NCI-H187 treated with DMSO at 0.1 percent for 48 hours (cell line): ENCODE data around the gene FAM118B.
A peak's percentile ranks its signal among the peaks of the same experiment; 100 is the strongest.

Source experiments
- DNase-seq: peaks from one replicate; lab custom pipeline; 2025; lab: John Stamatoyannopoulos, UW

The FAM118B gene

GRCh38 chr11:126186708-126187529 is 24.7 kb upstream of the FAM118B start:
- DNase-seq, result no peak

DNA sequence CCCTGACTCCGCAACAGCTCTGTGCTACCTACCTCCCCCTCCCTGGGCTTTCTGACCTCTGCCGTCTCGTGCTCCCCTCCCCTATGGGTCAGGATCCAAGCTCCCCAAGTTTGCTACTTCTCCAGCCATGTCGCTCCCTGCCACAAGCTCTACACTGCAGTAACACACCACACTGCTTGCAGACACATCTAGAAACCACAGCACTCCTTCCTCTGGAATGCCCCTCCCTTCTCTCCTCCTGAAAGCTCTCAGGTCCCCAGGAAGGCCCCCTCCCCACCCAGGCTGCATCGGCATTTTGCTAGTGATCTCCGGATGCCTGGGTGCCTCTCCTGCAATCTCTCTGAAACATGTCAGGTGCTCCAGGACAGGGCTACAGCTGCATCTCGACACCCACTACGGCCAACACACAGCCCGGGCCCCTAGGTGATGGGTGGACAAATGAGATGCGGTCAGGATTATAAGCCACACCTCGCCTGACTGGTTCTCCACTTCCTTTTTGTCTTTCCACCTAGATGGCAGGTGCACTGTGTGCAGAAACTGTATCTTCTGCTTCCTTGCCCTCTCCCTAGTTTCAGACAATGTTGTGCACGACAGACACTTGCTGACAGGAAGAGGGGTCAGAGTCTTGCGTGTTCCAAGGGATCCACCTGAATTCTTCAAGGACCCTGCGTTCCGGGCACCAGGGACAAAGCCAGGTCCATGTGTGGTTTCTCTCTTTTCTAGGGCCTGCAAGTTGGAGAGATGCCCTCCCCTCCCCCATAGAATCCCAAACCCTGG is 23.1 kb upstream of the FAM118B start:
- DNase-seq, result no peak

DNA sequence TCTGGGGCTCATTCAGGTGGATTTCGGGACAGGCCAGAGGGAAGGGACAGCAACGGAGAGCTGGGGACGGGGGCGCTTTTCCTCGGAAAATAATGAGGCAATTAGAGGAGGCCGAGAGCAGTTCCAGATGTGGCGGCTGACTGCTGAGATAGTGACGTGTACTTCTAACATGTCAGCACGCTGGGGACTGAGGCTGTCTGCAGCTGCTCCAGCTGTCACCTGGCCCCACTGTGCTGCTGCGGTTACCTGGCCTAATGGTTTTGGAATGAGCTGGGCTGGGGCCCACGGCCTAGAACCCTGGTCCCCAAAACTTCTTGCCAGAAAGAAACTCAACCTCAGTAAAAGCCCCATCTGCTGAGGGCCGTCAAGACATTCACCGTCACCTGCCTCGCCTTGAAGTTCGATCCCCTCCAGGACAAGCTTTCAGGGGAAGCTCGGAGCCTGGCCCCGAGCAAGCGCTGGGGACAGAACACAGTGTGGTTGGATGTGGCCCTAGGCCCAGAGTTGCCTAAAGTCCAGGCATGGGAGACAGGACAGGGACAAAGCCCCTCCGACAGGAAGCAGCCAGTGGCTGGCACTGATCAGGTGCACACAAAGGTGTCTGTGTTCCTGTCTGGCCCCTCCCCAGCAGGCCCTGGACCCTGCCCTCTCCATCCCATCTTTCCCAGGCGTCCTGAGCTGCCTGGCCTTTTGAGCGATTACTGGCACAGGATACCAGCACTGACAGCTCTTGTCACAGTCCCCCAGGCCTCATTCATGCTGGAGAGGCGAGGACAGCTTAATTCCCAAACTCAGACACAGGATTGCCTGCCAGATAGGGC is 22.3 kb upstream of the FAM118B start:
- no peak for DNase-seq

- no peak for DNase-seq
Measured at GRCh38 chr11:126190792-126191191, 20.8 kb upstream of the FAM118B start.

GRCh38 chr11:126191379-126192073 is 20.1 kb upstream of the FAM118B start:
- no peak for DNase-seq

DNA sequence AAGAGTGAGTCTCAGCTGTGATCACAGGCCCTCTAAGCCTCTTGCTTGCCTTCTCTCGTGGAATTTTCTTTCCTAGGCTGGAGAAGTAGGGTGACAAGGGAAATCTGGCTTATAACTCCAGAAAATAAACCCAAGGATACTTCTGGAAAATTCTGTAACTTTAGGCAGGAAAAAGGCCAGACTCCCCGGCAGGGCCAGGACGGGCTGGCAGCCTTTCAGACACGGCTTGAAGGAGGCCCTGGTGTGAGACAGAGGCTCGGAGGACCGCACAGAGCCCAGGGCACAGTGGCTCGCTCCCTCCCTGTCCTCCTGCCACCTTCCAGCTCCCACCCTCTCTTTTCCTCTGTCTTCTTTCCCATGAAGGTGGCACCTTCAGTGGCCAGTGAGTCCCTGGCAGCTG is 19.2 kb upstream of the FAM118B start:
- DNase-seq, result no peak

- no peak for DNase-seq
Measured at GRCh38 chr11:126193038-126193478, 18.5 kb upstream of the FAM118B start.

DNA sequence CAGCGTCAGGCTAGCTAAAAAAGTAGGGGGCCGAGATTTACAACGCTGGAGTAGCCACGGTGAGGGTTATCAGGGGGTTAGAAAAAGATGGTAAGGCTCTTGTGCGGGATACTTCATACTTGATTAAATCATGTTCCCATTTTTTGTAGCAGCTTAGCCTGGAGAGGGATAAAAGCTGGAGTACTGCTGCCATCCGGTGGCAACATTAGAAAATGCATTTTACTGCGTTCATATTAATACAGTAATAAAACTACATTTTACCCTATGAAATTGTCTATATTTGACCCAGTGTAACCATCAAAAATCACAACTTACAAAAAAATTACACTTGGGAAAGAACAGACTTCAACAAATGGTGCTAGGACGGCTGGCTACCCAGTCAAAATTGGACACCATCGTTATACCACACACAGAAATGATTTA is 17.4 kb upstream of the FAM118B start:
- DNase-seq, result peak; percentile 4

DNA sequence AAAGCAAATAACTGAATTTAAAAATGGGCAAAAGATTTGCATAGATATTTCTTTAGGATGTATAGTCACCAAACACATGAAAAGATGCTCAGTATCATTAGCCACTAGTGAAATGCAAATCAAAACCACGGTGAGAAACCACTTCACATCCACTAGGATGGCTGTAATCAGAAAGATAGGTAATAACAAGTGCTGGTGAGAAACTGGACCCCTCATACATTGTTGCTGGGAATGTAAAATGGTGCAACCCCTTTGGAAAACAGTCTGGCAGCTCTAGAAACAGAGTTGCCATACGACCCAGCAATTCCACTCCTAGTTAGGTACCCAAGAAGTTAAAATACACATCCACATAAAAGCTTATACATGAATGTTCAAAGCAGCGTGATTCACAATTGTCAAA is 16.5 kb upstream of the FAM118B start:
- DNase-seq, result no peak

DNA sequence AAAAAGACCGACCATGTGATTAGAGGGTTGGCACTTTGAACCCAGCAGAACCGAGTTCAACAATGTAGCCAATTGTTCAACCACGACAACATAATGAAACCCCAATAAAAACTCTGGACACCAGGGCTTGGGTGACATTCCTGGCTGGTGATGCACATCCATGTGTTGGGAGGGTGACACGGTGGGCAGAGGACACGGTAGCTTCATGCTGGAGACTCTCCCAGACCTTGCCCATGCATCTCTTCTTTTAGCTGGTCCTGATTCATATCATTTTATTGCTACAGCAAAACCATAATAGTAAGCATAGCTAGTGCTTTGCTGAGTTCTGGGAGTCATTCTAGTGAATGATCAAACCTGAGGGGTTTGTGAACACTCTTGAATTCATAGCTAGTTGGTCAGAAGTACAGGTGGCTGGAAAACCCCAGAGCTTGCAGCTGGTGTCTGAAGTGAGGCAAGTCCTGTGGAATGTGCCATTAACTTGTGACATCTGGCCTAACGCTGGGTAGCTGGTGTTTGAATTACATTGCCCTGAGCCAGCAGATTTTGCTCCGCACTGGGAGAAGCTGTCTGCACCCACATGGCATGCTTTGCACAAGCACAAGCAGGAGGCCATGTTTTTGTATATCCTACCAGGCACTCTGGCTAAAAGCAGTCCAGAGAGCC is 14.2 kb upstream of the FAM118B start:
- no peak for DNase-seq

DNA sequence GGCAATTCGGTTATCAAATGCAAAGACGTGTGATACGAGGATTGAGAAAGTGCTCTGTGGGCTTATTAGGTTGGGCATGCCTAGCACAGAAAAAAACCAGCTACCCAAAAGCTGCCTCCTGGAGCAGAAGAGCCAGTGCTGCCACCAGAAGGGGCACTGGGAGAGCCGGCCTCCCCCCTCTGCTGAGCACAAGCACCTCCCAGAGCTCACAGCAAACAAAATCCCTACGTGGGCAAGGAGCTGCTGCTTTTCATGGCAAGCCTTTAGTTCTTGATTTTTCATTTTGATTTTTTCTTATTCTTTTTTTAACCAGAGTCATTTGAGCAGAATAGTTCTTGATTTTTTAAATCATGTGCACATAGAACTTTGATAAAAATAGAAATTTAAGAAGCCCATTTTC is 12.9 kb upstream of the FAM118B start:
- no peak for DNase-seq

DNA sequence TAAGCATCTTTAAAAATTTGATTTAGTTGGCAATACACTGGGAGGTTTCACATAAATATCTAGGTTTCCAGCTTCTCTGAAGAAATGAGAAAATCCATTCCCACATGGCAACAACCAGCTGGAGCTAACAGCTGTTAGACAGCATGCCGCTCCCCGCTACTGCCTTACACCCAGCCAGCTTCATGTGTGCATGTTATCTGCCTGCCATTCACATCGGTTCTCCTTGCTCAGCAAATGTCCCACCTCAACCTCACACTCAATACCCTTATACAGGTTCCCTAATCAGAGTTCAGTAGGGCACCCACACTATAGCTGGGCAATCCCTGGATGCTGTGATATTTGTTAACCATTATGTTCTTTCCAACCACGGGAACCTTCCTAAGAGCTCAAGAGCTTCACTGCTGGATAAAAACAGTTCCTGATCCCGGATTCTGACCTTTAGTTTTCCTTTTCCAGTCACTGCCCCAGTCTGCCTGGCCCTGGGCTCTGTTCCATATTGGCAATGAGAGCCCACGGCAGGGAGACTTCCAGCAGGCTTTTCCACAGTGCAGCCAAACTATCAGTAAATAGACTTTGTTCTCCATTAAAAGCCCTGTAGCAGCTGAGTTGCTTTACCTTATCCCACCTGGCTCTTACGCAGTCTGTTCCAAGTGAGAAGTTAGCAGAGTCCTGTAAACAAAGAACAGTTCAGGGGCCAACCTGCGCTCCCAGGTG is 8.8 kb upstream of the FAM118B start:
- no peak for DNase-seq

- DNase-seq, result no peak
Measured at GRCh38 chr11:126205359-126205758, 6.2 kb upstream of the FAM118B start.

DNA sequence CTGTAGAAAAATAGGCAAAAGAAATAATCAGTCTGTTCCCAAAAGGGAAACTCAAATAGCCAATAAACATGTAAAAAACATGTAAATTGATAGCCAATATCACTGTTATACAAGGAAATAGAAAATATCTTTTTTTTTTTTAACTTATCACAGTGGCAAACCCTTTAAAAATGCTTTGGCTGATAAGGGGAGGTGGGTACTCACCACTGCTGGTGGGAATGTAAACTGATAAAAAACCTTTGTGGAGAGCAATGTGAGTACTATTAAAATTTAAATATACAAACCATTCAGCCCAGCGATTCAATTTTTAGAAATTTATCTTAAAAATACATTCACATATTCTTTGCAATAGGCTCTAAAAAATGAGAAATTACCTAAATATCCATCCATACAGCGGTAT is 3.7 kb upstream of the FAM118B start:
- no peak for DNase-seq

GRCh38 chr11:126210871-126211235 is 729 bp upstream of the FAM118B start:
- no peak for DNase-seq

DNA sequence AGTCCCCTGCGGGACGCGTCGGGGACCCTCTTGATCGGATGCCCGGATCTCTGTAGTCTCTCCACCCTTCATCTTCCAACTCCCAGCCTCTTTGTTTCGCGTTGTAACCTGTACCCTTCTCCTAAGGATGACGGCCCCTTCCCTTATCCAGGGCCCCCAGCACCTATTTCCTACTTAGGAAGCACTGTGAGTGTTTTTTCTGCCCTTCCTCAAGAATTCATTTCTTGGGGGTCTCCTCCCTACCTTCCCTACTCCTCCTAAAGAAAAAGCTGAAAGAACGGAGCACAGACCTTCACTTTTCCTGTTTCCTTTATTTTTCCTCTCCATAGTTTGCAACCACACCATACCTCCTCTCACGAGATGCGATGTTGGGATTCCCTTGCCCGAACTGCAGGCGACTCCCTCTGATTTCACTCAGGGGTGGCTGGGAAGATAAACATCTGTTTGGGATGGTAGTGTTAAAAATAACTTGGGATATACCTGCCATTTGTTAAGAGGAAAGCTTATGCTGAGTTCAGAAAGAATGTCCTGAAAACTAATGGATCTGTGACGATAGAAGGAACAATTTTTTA is 593 bp downstream of the FAM118B start:
- no peak for DNase-seq

DNA sequence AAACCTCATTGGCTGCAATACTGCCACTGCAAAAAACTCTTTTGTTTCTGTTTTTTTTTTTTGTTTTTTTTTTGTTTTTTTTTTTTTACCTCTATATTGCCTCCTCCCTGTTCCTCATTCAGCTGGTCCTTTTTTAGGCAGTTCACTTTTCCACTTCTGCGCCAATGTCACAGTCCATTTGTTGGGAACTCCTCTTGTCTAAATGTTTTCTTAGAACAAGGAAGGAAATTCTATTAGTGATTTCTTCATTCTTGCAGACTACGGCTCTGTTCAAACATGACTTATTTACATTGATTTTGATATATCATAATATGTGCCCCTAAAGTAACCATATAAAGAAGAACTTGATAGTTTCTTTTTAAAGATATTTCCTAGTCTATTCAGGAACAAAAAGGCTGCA is 2.9 kb downstream of the FAM118B start:
- DNase-seq, result no peak

DNA sequence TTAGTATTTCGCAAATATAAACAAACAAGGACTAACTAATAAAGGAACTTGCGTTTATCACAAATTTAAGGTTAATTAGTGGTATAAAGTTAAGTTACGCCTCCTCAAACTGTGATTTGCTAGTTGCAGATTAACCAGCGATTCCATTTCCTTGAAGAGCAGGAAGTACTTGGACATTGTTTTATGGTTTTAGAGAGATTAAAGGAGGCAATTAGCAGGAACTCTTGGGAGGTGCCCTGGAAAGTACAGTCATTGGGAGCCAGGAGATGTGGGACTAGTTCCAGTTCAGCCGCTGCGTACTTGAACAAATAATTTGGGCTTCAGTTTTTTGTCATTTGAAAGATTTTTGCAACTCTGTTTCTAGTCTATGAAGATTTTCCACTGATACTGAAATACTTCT is 3.3 kb downstream of the FAM118B start:
- DNase-seq, result no peak

- DNase-seq, result no peak
Measured at GRCh38 chr11:126216526-126217305, 5.1 kb downstream of the FAM118B start.

GRCh38 chr11:126217491-126217890 is 5.9 kb downstream of the FAM118B start:
- no peak for DNase-seq
